ENCODE results near the gene NFKBIB.
"Not testable (repeated sequence)": the region's sequence is repeated elsewhere in the genome, so short reads cannot be mapped to it uniquely, and the experiment has no call there.

Gene NFKBIB, protein sequence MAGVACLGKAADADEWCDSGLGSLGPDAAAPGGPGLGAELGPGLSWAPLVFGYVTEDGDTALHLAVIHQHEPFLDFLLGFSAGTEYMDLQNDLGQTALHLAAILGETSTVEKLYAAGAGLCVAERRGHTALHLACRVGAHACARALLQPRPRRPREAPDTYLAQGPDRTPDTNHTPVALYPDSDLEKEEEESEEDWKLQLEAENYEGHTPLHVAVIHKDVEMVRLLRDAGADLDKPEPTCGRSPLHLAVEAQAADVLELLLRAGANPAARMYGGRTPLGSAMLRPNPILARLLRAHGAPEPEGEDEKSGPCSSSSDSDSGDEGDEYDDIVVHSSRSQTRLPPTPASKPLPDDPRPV

DNA sequence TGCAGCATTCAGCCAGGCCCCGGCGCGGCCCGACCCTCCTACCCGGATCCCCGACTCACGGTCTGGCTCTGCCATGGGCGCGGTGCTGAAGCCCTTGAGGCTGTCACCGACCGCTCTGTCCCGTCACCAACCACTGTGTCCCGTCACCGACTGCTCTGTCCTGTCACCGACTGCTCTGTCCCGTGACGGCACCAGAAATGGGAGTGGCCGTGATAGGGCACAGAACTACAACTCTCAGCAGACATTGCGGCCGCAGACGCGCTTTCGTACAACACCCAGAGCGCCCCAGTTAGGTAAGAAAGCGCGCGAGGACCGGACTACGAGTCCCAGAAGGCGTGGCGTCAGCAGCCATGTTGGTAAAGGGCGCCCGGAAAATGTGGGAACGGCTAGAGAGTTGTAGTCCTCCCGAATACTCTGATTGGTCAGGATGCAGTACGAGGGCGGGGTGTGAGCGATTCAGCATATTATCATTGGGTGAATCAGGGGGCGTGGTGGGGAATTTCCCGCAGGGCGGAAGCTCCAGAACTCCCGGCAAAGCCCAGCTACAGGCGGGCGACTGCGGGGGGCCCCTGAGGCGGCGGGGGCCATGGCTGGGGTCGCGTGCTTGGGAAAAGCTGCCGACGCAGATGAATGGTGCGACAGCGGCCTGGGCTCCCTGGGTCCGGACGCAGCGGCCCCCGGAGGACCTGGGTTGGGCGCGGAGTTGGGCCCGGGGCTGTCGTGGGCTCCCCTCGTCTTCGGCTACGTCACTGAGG lies at the start of gene NFKBIB, which contains the start of gene SIRT2:
Gene NFKBIB (plus strand): TSS at position 523 of the 755 bp plus-strand sequence. CDS start 64 bp downstream, at position 587.
Gene SIRT2 (minus strand): TSS at position 172 of the 755 bp plus-strand sequence. CDS start 97 bp downstream, at position 75.
- peak; percentile 92 to 100 (median 99) for DNase-seq

DNA sequence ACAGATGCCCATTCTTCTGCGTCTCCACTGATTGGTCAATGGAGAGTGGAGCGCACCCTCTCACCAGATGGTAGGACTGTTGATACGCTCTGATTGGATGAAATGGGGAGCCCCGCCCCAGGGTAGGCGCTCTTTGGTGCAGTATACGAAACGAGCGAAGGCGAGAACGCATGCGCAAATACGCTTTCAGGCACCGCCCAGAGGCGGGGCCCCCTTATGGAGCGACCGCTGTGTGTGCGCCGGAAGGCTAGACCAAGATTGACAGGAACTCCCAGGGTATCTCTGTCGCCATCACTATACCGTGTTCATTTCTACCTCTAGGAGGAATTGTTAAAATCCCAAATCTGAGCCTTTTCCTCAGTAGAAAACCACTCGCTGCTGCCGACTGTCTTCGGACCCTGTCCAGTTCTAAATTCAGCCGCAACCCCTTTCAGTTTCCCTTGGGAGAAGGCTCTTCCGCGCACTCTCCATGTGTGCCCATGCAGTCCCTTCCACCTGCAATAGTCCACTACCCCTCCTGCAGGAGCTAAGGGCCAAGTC lies 49.3 kb upstream of the NFKBIB start:
- DNase-seq: peak in 5 of 14 donors; percentile 99 to 100 (median 100)

DNA sequence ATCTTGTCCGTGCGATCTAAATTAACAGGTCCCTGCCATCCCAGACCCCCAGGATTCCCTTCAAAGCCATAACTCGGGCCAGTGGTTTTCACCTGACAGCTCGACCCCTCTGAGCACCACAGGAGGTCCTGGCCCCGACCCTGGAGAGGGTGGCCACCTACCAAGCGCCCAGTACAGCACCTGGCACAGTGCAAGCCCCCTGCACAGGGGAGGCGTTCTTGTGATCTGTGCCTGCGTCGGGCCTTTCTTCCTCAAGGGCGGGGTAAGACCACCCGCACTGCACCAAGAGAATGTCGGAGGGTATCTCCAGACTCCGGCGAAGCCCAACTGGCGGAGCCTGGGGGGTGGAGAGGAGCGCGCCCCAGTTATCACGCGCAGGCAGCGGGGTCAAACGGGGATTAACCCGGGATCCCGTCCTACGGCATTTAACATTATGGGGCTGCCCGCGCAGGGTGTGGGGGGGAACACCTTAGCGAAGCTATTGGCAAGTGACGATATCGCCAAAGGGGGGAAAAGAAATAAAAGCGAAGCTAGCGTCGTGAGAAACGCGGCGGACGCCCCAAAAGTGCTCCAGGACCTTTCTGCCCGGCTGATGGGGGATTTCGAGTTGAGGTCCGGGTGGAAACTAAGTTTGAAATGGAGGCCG lies 48.7 kb upstream of the NFKBIB start:
- DNase-seq: peak in 4 of 14 donors; percentile 40 to 58 (median 46)

DNA sequence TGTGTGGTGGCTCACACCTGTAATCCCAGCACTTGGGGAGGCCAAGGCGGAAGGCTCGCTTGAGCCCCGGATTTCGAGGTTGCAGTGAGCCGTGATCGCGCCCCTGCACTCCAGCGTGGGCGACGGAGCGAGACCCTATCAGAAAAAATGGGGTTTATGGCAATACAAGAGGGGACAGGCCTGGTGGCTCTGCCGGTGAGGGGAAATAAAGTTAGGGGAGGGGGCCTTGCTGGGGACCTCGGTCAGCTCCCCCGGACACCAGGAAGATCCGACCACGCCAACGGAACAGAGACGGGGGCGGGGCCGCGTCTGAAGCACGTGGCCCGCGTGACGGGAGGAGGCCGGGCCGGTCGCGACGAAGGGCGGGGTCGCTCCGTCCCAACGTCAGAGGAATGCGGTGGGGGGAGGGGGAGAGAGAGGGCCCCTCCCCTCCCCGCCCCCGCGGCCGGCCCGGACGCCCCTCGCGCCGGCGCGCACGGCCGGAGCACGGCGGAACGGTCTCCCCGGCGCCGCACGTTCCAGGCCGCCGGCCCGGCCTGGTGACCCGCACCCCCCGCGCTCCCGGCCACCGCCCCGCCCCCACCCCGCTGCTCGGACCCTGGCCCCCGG lies 48.0 kb upstream of the NFKBIB start:
- peak; percentile 49 to 90 (median 83) for DNase-seq

DNA sequence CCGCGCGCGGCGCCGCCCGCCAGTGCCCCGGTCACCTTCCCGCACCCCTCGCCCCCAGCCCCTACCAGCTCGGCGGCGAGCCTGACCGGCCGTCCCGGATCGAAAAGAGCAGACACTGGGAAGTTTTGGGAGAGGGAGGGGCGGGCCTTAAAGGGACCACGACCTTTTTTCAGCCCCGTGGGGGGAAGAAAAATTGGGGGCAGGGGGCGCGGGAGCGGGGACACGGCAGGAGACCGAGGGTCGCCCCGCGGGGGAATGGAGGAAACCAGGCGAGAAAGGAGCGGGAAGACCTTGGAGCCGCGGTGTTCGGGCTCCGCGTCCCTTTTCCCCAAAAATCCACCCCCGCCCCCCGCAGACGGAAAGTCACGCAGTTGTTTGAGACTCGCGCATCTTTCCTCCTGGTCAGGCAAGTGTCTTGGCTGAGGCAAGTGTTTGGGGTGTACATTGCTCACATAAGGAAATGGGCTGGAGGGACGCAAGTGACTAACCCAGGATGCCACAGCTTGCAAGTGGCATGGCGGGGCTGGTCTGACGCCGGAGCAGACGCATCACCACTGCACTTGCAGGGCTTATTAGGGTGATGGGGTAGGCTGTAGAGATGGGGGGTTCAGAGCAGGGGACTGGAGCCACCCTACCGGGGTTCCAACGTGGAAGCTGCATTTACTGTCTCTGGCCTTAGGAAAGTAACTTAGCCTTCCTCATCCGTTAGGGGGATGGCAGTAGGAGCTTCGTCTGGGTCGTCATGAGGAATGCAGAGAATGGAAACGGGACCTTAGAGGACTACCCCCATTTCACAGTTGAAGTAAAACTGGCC lies 47.3 kb upstream of the NFKBIB start:
- peak in 9 of 14 donors; percentile 51 to 75 (median 62) for DNase-seq

DNA sequence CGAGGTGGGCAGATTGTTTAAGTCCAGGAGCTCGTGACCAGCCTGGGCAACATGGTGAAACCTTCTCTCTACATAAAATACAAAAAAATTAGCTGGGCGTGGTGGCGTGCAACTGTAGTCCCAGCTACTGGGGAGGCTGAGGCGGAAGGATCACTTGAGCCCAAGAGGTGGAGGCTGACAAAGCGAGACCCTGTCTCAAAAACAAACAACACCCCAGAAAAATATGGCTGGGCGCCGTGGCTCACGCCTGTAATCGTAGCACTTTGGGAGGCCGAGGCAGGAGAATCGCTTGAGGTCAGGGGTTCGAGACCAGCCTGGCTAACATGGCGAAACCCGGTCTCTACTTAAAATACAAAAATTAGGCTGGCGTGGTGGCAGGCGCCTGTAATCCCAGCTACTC lies 46.6 kb upstream of the NFKBIB start:
- DNase-seq: no peak

DNA sequence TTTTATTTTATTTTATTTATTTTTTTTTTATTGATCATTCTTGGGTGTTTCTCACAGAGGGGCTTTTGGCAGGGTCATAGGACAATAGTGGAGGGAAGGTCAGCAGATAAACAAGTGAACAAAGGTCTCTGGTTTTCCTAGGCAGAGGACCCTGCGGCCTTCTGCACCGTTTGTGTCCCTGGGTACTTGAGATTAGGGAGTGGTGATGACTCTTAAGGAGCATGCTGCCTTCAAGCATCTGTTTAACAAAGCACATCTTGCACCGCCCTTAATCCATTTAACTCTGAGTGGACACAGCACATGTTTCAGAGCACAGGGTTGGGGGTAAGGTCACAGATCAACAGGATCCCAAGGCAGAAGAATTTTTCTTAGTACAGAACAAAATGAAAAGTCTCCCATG lies 44.8 kb upstream of the NFKBIB start:
- not testable (repeated sequence) for DNase-seq

DNA sequence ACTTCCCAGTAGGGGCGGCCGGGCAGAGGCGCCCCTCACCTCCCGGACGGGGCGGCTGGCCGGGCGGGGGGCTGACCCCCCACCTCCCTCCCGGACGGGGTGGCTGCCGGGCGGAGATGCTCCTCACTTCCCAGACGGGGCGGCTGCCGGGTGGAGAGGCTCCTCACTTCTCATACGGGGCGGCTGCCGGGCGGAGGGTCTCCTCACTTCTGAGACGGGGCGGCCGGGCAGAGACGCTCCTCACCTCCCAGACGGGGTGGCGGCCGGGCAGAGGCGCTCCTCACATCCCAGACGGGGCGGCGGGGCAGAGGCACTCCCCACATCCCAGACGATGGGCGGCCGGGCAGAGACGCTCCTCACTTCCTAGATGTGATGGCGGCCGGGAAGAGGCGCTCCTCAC lies 44.0 kb upstream of the NFKBIB start:
- not testable (repeated sequence) for DNase-seq

DNA sequence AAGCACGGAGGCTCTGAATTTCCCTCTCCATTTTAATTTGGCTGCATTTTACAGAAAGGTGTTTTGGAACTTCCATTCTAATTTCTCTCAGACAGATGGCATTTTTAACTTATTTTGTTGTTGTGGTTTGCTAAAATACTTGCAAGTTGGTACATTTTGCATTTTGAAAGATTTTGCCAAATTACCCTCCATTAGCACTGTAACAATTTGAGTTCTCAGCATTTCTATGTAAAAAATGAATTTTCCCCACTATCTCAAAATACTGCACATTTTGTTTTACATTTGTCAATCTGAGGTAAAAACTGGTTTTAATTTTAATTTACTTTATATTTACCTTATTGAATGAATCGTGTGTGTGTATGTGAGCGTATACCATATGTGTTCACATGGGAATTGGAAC lies 43.0 kb upstream of the NFKBIB start:
- no peak for DNase-seq

DNA sequence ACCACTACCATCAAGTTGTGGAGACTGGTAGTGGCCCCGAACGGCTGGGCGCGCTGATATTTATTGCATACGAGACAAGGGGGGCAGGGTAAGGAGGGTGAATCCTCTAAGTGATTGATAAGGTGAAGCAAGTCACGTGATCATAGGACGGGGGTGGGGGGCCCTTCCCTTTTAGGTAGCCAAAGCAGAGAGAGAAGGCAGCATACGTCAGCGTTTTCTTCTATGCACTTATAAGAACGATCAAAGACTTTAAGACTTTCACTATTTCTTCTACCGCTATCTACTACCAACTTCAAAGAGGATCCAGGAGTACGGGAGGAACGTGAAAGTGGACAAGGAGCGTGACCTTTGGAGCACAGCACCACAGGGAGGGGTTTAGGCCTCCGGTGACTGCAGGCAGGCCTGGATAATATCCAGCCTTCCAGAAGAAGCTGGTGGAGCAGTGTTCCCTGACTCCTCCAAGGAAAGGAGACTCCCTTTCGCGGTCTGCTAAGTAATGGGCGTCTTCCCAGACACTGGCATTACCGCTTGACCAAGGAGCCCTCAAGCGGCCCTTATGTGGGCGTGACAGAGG lies 40.1 kb upstream of the NFKBIB start:
- DNase-seq: not testable (repeated sequence)

DNA sequence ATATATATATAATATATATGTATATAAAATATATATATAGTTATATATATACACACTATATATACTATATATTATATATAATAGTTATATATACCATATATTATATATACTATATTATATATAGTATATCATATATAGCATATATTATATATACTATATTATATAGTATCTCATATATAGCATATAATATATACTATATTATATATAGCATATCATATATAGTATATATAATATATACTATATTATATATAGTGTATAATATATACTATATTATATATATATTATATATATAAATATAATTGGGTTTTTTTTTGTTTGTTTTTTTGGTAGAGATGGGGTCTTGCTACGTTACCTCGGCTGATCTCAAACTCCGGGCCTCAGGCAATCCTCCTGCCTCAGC lies 38.4 kb upstream of the NFKBIB start:
- no peak for DNase-seq

DNA sequence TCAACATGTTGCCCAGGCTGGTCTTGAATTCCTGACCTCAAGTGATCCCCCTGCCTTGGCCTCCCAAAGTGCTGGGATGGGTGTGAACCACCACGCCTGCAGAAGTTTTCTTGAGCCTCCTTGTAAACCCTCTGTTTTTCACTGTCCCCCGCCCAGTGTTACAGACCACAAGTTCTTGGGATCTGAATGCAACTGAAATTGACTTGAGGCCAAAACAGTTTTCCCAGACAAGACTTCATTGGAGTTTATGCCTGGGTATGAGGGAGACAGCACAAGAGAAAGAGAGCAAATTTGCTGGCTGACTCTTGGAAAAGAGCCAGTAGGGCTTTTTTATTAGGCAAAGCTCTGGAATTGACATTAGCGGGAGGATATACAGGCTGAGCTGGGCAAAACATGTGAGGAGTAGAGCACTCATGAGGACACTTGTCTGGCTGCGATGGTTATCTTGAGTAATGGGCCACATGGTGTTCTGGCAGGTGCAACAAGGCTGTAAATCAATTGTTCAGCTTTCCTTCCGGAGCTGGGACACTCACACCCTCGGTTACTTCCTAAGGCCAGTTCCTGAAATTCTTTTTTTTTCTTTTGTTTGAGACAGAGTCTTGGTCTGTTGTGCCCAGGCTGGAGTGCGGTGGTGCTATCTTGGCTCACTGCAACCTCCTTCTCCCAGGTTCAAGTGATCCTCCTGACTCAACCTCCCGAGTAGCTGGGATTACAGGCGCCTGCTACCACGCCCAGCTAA lies 37.3 kb upstream of the NFKBIB start:
- DNase-seq: no peak

DNA sequence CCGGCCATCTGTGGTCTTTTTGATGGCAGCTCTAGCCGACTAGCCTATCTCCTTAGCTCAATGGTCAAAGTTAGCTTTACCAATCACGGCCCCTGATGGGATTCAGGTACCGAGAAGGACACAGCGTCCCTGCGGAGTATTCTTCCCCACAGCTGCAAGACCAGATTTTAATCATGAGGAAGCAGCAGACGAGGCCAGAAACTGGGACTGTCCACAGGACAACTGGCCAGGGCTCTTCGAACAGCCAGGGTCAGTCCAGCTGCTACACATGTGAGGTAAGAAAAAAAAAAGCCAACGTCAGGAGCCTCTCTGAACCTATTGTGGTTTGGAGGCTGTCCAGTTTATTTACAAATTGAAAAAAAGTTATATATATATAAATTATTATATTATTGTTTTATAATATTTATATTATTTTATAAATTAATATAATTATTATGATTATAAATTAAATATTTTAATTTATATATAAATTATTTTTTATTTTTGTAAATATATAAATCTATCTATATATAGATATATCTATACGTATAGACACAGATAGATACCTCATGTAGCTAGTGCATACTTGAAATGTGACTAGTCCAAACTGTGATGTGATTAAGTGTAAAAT lies 32.5 kb upstream of the NFKBIB start:
- DNase-seq: no peak

DNA sequence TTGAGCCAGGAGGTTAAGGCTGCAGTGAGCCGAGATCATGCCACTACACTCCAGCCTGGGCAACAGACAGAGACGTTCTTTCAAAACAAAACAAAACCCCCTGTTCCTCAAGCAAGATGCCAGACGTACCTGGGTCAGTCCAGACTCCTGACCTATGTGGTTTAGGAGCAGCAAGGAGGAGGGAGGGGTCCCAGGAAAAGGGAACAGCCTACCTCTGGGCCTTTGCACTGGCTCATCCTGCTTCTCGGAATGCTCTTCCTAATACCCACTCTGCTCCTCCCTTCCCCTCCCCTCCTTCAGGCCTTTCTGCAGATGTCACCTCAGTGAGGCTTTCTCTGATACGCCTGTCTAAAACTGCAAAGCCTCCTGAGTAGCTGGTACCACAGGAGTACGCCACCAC lies 31.2 kb upstream of the NFKBIB start:
- no peak for DNase-seq

DNA sequence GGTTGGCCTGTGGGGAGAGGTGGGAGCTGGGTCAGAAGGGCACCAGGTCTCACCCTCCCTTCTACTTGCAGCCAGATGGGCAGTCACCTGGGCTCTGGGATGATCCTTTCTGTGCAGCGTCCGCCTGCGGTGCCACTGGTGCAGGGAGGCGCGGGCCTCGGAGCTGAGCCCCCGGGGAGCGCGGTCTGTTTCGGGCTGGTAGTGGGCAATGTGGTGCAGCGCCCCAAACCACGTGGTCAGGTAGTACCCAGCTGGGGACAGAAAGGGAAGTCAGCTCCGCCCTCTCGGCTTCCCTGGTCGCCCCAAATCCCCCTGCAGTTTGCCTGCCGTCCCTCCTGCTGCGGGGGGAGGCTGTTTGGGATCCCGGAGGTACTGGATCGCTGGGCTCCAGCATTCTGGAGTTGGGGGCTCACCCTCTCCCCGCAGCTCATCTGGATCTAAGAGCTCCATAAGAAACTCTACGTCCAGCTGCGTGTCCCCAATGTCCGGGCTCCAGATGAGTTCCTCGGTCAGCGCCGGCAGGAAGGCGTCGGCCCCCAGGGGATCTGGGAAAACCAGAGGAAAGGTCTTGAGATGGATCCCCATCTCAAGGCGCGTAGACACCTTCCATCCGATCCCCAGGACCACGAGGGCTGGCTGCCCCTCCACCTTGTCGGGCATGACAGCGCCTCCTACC lies 30.5 kb upstream of the NFKBIB start:
- peak in 1 of 14 donors; percentile 24 for DNase-seq

DNA sequence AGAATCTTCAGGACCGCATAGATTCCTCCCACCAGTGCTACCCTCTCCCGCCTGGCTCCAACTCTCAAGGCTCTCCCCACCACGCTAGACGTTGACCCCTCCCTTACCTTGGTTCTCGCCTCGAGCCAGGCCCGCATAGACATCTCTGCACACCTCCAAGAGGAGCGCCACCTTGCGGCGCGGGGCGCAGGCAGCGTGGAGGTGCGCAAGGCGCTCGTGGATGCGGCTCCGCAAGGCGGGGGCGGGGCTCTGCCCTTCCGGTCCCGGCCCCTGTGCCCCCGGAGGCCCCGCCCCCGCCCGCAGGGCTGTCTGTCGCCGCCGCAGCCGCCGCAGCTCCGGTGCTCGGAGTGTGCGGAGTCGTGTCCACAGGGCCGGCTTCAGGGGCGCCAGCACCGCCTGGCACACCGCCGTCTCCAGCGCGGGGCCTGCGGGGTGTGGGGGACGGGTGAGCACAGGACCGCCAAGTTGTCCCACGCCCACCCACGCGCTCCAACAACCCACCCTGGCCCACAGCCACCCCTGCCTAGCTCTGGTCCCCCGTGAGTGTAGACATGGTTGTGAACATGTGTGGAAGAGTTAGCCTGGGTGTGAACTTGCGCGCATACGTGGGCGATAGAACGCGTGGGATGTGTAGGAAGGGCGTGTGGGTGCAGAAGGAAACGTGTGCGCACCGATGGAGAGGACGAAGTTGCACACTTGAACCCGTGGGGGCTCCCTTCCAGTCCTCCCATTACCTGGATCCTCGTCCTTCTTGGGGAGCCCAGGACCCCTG lies 29.7 kb upstream of the NFKBIB start:
- DNase-seq: peak in 8 of 14 donors; percentile 18 to 91 (median 30)

DNA sequence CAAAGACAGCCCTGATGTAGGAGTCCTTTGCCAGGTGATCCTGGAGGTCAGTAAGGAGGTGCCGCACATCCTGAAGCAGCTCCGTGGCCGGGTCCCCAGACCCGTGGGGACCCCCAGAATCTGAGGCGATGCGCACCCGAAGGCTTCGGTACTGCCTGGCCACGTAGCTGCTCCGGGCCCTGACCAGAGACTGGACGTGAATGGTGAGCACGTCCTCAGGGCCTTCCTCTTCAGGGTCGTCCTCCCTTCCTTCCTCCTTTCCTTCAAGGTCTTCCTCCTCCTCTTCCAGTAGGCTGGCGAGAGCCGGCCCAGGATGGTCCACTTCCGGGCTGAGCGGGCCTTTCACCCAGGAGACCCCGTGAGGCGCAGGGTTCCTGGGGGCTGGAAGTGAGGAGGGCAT lies 29.2 kb upstream of the NFKBIB start:
- DNase-seq: no peak

DNA sequence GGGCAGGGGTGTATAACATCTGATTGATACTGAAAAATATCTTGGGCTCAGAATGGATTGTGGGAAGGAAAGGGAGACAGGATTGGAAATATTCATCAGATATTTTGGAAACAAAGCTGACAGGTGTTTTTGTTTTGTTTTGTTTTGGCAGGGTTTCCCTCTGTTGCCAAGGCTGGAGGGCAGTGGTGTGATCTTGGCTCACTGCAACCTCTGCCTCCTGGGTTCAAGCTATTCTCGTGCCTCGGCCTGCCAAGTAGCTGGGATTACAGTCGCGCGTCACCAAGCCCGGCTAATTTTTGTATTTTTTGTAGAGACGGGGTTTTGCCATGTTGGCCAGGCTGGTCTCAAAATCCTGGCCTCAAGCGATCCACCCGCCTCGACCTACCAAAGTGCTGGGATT lies 26.4 kb upstream of the NFKBIB start:
- DNase-seq: not testable (repeated sequence)

Measured in C1 segment of cervical spinal cord (tissue), 14 donors.